SK-N-SH (cell line): Measurements from ENCODE around the gene GPRC5B.

Experiments
- CHD2 ChIP-seq: fragments of 150-350 bp; IDR thresholded peaks from 2 replicates; pipeline ENCODE4 v1.6.1; 2018; ENCODE audit warnings: low read length; ENCODE audit not compliant: partially characterized antibody
- MAX ChIP-seq: IDR thresholded peaks from 2 replicates; pipeline ENCODE4 v1.4.0; 2012; ENCODE audit warnings: low read depth
- POLR2AphosphoS5 ChIP-seq: IDR thresholded peaks from 2 replicates; pipeline ENCODE4 v1.6.1; 2012; ENCODE audit warnings: low read depth, low read length
- RFX5 ChIP-seq: IDR thresholded peaks from 2 replicates; pipeline ENCODE4 v1.6.1; 2012; ENCODE audit warnings: mild to moderate bottlenecking, improper control_type of control experiment, low read length
- SIN3A ChIP-seq: IDR thresholded peaks from 2 replicates; pipeline ENCODE4 v1.6.1; 2012; ENCODE audit warnings: low read depth, mild to moderate bottlenecking, low read length, moderate library complexity, borderline replicate concordance
- SMC3 ChIP-seq: IDR thresholded peaks from 2 replicates; pipeline ENCODE4 v1.6.1; 2012; ENCODE audit warnings: low read depth, low read length, improper control_type of control experiment
- USF2 ChIP-seq: fragments of 150-350 bp; IDR thresholded peaks from 2 replicates; pipeline ENCODE4 v1.6.1; 2017; ENCODE audit warnings: antibody characterized with exemption, low read length, low read depth, borderline replicate concordance
- YY1 ChIP-seq: IDR thresholded peaks from 2 replicates; pipeline ENCODE4 v1.4.0; 2012; ENCODE audit warnings: low read depth, mild to moderate bottlenecking
- TF ChIP-seq, protein P1 (sequence below): fragments of 200-600 bp; sonication (generic); IDR thresholded peaks from 2 replicates; pipeline ENCODE4 v1.6.1; 2017; ENCODE audit warnings: antibody characterized with exemption, mild to moderate bottlenecking, moderate library complexity

GRCh38 chr16:19892902-19893301, 8.3 kb upstream of the GPRC5B start:
- TF ChIP-seq, protein P1, sequence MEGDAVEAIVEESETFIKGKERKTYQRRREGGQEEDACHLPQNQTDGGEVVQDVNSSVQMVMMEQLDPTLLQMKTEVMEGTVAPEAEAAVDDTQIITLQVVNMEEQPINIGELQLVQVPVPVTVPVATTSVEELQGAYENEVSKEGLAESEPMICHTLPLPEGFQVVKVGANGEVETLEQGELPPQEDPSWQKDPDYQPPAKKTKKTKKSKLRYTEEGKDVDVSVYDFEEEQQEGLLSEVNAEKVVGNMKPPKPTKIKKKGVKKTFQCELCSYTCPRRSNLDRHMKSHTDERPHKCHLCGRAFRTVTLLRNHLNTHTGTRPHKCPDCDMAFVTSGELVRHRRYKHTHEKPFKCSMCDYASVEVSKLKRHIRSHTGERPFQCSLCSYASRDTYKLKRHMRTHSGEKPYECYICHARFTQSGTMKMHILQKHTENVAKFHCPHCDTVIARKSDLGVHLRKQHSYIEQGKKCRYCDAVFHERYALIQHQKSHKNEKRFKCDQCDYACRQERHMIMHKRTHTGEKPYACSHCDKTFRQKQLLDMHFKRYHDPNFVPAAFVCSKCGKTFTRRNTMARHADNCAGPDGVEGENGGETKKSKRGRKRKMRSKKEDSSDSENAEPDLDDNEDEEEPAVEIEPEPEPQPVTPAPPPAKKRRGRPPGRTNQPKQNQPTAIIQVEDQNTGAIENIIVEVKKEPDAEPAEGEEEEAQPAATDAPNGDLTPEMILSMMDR = no peak
- TF ChIP-seq SMC3 (no peak), SIN3A (no peak), RFX5 (no peak), MAX (no peak), POLR2AphosphoS5 (no peak), YY1 (no peak), USF2 (no peak), CHD2 (no peak)
